Stomach (tissue), 9 donors: ENCODE data around the gene MEF2A. TPM values are rescaled to one million over a fixed set of nuclear protein-coding genes. Genes with fewer than 3 reads are reported as not detected.

Source experiments
- DNase-seq, 2 donors: peaks; one replicate each; pipeline versions ENCODE4 v3.0.0 to v3.0.0-alpha.2; 2013 to 2019
- H3K27ac ChIP-seq, 5 donors: fragments of 200-600 bp in 4 of 5; sonication (generic) in 4 of 5; one replicate each; pipeline ENCODE4 v1.5.1; 2013 to 2019; ENCODE audit warnings: mild to moderate bottlenecking in 1 of 5, moderate library complexity in 1 of 5
- H3K27me3 ChIP-seq, 3 donors: fragments of 200-600 bp; sonication (generic); one replicate each; pipeline ENCODE4 v1.5.1; 2017 to 2019; ENCODE audit warnings: mixed run types in 1 of 3
- H3K36me3 ChIP-seq, 4 donors: fragments of 200-600 bp; sonication (generic); 1 replicate in 3 of 4; 2 replicates in 1 of 4; pipeline ENCODE4 v1.5.1; 2016 to 2019
- H3K4me1 ChIP-seq, 4 donors: fragments of 200-600 bp; sonication (generic); one replicate each; pipeline ENCODE4 v1.5.1; 2016 to 2019
- H3K4me3 ChIP-seq, 4 donors: fragments of 200-600 bp; sonication (generic) in 3 of 4; one replicate each; pipeline ENCODE4 v1.5.1; 2016 to 2019; ENCODE audit warnings: mild to moderate bottlenecking in 1 of 4
- H3K9me3 ChIP-seq, 4 donors: fragments of 200-600 bp; sonication (generic); one replicate each; pipeline ENCODE4 v1.5.1; 2016 to 2019
- CTCF ChIP-seq, 7 experiments: fragments of 450-650 bp in 4 of 7; fragments of 200-600 bp in 3 of 7; sonication (generic) in 3 of 7; IDR thresholded peaks; one replicate each; pipeline ENCODE4 v1.5.1; 2016 to 2019; ENCODE audit warnings: antibody characterized with exemption in 7 of 7, control low read depth in 2 of 7, mild to moderate bottlenecking in 1 of 7
- EP300 ChIP-seq: sonication (generic); formaldehyde crosslinking; IDR thresholded peaks from one replicate; pipeline ENCODE4 v1.6.1; 2017; ENCODE audit warnings: antibody characterized with exemption
- POLR2A ChIP-seq, 4 donors: fragments of 450-650 bp; IDR thresholded peaks; one replicate each; pipeline ENCODE4 v1.6.1; 2016; ENCODE audit warnings: antibody characterized with exemption in 4 of 4, control low read depth in 2 of 4, mild to moderate bottlenecking in 1 of 4, moderate library complexity in 1 of 4
- POLR2AphosphoS5 ChIP-seq, 3 donors: sonication (generic); formaldehyde crosslinking; IDR thresholded peaks; one replicate each; pipeline ENCODE4 v1.6.1; 2016; ENCODE audit warnings: antibody characterized with exemption in 3 of 3
- WGBS, 5 donors: extraction: QIAGEN DNeasy Blood & Tissue Kit in 3 of 5; methylation state at CpG; one replicate each; pipeline versions ENCODE4 v1.1.5 to v1.1.7; 2013 to 2018; 5-methylcytosine and 5-hydroxymethylcytosine counted together
- intact Hi-C: fragments of 100-400 bp; cut with DNase I; formaldehyde crosslinking; loops from one replicate; pipeline ENCODE4 v1.15.1; 2023; ENCODE audit warnings: low total_unique reads
- polyA plus RNA-seq, 3 donors: library from polyadenylated mRNA; stranded (reverse); fragments of 200-250 nt; gene quantifications; one replicate each; pipeline ENCODE4 v1.2.3, GENCODE V29; 2013
- small RNA-seq, 4 donors: library from RNA; depleted of rRNA; stranded (forward); fragments of <200 nt; gene quantifications; one replicate each; pipeline ENCODE3, GENCODE V24; 2016
- total RNA-seq, 5 donors: library from RNA; depleted of rRNA; stranded (reverse); fragments of >200 nt; gene quantifications; one replicate each; pipeline versions ENCODE4 v1.1.0 to v1.2.3, GENCODE V29; 2014 to 2016
- donor health status: healthy with polysubstance abuse.
- donor health status: Bipolar disorder and iron deficiency.
- donor health status: healthy.

The MEF2A gene
- total and polyA plus RNA-seq, 8 donors, result 11.0 to 85.2 (median 26.7) TPM

- Histone ChIP-seq H3K4me1 (no peaks in the 10 kb centered on the region), H3K27me3 (no peaks in the 10 kb centered on the region), H3K4me3 (no peak overlapping the region), H3K36me3 (no peaks in the 10 kb centered on the region), H3K27ac (no peak overlapping the region), H3K9me3 (no peaks in the 10 kb centered on the region)
- intact Hi-C loops, result no loop called here
- no peak for DNase-seq
- WGBS, 5 donors, result 90 to 100% (median 95%) methylated on average over 1 of the region's 1 CpG
- TF ChIP-seq EP300 (no peak), POLR2AphosphoS5 (IDR thresholded peaks at IDR 0.05) (no peak), POLR2A (IDR thresholded peaks at IDR 0.05) (no peak), CTCF (IDR thresholded peaks at IDR 0.05) (no peak)
Measured at GRCh38 chr15:99762288-99762687, 196.5 kb downstream of the MEF2A start.

GRCh38 chr15:99763827-99764226 lies 198.0 kb downstream of the MEF2A start:
- Histone ChIP-seq H3K4me1 (no peaks in the 10 kb centered on the region), H3K27ac (no peak overlapping the region), H3K4me3 (no peak overlapping the region), H3K9me3 (no peaks in the 10 kb centered on the region), H3K27me3 (no peaks in the 10 kb centered on the region), H3K36me3 (no peaks in the 10 kb centered on the region)
- WGBS, 5 donors, result 50 to 74% (median 57%) methylated on average over 2 of the region's 2 CpGs
- intact Hi-C loops, result no loop called here
- TF ChIP-seq POLR2A (IDR thresholded peaks at IDR 0.05), result no peak
- TF ChIP-seq POLR2AphosphoS5 (IDR thresholded peaks at IDR 0.05), result no peak
- TF ChIP-seq CTCF (IDR thresholded peaks at IDR 0.05), result no peak
- no peak for TF ChIP-seq EP300
- DNase-seq, result no peak

DNA sequence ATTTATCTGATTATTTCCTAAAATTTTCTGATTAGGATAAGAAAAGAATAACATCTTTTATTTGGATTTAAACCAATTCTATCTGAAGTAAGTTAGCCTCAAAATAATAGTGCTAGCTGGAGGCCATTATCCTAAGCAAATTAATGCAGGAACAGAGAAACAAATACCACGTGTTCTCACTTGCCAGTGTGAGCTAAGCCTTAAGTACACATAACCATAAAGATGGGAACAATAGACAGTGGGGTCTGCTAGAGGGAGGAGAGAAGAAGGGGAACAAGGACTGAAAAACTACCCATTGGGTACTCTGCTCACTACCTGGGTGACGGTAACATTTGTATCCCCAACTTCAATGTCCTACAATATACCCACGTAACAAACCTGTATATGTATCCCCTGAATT lies 198.7 kb downstream of the MEF2A start:
- Histone ChIP-seq H3K27ac (no peak overlapping the region), H3K9me3 (no peaks in the 10 kb centered on the region), H3K4me3 (no peak overlapping the region), H3K27me3 (no peaks in the 10 kb centered on the region), H3K36me3 (no peaks in the 10 kb centered on the region), H3K4me1 (no peaks in the 10 kb centered on the region)
- 72 to 82% (median 79%) methylated on average over 3 of the region's 3 CpGs for WGBS, 5 donors
- intact Hi-C loops, result no loop called here
- TF ChIP-seq POLR2A (IDR thresholded peaks at IDR 0.05) (no peak), EP300 (no peak), CTCF (IDR thresholded peaks at IDR 0.05) (no peak), POLR2AphosphoS5 (IDR thresholded peaks at IDR 0.05) (no peak)
- no peak for DNase-seq

Small RNA genes lying within 50 kb of the gene (small RNA-seq; reads per million reads assigned to genes)
- 0 reads per million in 4 donors for gene RF00019

Other genes with a start within 250 kb of the MEF2A start
- 100 to 1,000 TPM in 1 of 5 donors, 10 to 100 TPM in 3, 1 to 10 TPM in 1; 4.2 to 106 (median 21.1) TPM for gene LYSMD4, start 167.5 kb downstream of the MEF2A start, total RNA-seq
- 1 to 10 TPM; 5.0 to 5.8 (median 5.1) TPM for gene LYSMD4, start 167.5 kb downstream of the MEF2A start, polyA plus RNA-seq